Activated CD8-positive, alpha-beta memory T cell treated with anti-CD3 and anti-CD28 coated beads, Interleukin-2, amount 10 ng/mL, durations not matched to agents 7 days and 5 days (primary cell): Measurements from ENCODE around the gene HS3ST3B1. TPM values are rescaled to one million over a fixed set of nuclear protein-coding genes. Genes with fewer than 3 reads are reported as not detected.

Experiments
- ATAC-seq: fragments of 150-1000 bp; cut with Tn5 transposase; one replicate; pipeline ENCODE4 v1.10.0; 2021; ENCODE audit warnings: moderate library complexity
- CTCF ChIA-PET: fragments of 350-600 bp; sonication (Branson Sonifier 250); formaldehyde crosslinking; loops from one replicate; lab custom pipeline; 2021; ENCODE audit warnings: antibody characterized with exemption; lab: Charles Lee
- DNase-seq: peaks from one replicate; pipeline ENCODE4 v3.0.0-alpha.2; 2020
- H3K27ac Mint-ChIP-seq: one replicate; pipeline ENCODE4 v1.8.0; 2021; ENCODE audit warnings: mild to moderate bottlenecking, mixed read lengths
- H3K27me3 Mint-ChIP-seq: one replicate; pipeline ENCODE4 v1.8.0; 2021; ENCODE audit warnings: mixed read lengths
- H3K36me3 Mint-ChIP-seq: one replicate; pipeline ENCODE4 v1.8.0; 2021; ENCODE audit warnings: mild to moderate bottlenecking, mixed read lengths
- H3K4me1 Mint-ChIP-seq: one replicate; pipeline ENCODE4 v1.8.0; 2021; ENCODE audit warnings: mixed read lengths
- H3K4me3 Mint-ChIP-seq: one replicate; pipeline ENCODE4 v1.8.0; 2021; ENCODE audit warnings: mild to moderate bottlenecking, moderate library complexity, mixed read lengths
- H3K9me3 Mint-ChIP-seq: one replicate; pipeline ENCODE4 v1.8.0; 2022; ENCODE audit warnings: low read depth, mixed read lengths
- total RNA-seq, 2 experiments: library from RNA; stranded (reverse); gene quantifications; one replicate each; pipeline ENCODE4 v1.2.3, GENCODE V29; 2021

HS3ST3B1 gene
- total RNA-seq, 2 experiments from 2014 or later = 6.9 to 24.9 TPM

- Mint-ChIP-seq H3K36me3 (no peaks in the 10 kb centered on the region), H3K4me1 (peaks cover 13% of the 10 kb centered on the region), H3K4me3 (no peak overlapping the region), H3K9me3 (no peaks in the 10 kb centered on the region), H3K27me3 (peaks cover 6% of the 10 kb centered on the region), H3K27ac (no peak overlapping the region)
- DNase-seq (peak; percentile 72), ATAC-seq (peak; percentile 89)
- CTCF ChIA-PET = interaction anchor here (1.1 kb wide), 1 partner anchor 69 kb away, joined by 3 read pairs; no protein-coding TSS in a partner anchor
Observed at GRCh38 chr17:14359163-14360020, 58.5 kb downstream of the HS3ST3B1 start.

- peaks cover 6% of the 10 kb centered on the region for H3K27me3 Mint-ChIP-seq
- CTCF ChIA-PET = interaction anchor here (1.1 kb wide), 1 partner anchor 68 kb away, joined by 3 read pairs; no protein-coding TSS in a partner anchor
Observed at GRCh38 chr17:14360856-14361255, 60.0 kb downstream of the HS3ST3B1 start.

DNA sequence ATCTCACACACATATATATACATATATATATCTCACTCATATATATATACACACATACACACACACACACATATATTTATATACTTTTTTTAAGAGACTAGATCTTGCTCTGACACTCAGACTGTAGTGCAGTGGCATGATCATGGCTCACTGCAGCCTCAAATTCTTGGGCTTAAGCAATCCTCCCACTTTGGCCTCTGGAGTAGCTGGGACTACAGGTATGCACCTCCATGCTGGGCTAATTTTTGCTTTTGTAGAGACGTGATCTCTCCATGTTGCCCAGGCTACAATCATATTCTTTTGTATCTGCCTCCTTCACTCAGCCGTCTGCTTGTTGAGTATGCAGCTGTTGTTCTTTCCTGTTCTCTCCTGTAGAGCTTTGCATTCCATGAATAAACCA lies 60.6 kb downstream of the HS3ST3B1 start:
- Mint-ChIP-seq H3K4me3 (no peak overlapping the region), H3K36me3 (no peaks in the 10 kb centered on the region), H3K27me3 (peaks cover 6% of the 10 kb centered on the region), H3K9me3 (peaks cover 2% of the 10 kb centered on the region), H3K4me1 (peaks cover 13% of the 10 kb centered on the region), H3K27ac (no peak overlapping the region)
- no peak for ATAC-seq
- CTCF ChIA-PET = no interaction called here
- no peak for DNase-seq

More at GRCh38 chr17:14360856-14361255, 60.0 kb downstream of the HS3ST3B1 start:
- no peak overlapping the region for H3K27ac Mint-ChIP-seq
- no peak overlapping the region for H3K4me3 Mint-ChIP-seq
- DNase-seq (no peak), ATAC-seq (no peak)
- peaks cover 2% of the 10 kb centered on the region for H3K9me3 Mint-ChIP-seq
- H3K4me1 Mint-ChIP-seq = peaks cover 13% of the 10 kb centered on the region
- no peaks in the 10 kb centered on the region for H3K36me3 Mint-ChIP-seq

DNA sequence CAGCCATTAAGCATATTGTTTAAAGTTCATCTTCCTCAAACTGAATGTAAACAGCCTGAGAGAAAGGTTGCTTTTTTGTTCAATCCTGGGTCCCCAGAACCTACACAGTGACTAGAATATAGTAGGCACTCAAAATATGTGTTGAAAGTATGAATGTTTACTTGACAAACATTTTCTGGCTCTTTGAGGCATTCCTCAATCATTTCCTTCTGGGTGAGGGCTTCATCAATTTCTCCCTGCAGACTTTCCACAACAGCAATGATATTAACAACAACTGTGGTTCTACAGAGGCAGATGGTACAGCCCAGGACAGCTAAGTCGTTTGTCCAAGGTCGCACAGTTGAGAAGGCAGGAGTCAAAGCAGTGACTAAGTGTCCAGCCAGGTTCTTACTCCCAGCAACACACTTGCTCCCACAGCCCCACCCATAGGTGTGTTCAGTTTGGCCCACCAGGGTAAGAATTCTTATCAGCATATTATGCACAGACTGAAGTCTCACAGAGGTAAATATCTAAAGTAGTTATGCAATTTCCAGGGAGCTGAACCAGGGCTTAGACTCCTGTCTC lies 61.1 kb downstream of the HS3ST3B1 start:
- DNase-seq = no peak
- Mint-ChIP-seq H3K27me3 (peaks cover 6% of the 10 kb centered on the region), H3K36me3 (no peaks in the 10 kb centered on the region), H3K4me3 (no peak overlapping the region), H3K9me3 (peaks cover 2% of the 10 kb centered on the region), H3K27ac (no peak overlapping the region), H3K4me1 (peaks cover 13% of the 10 kb centered on the region)
- ATAC-seq = no peak
- CTCF ChIA-PET = no interaction called here

- ATAC-seq (no peak), DNase-seq (no peak)
- H3K36me3 Mint-ChIP-seq = no peaks in the 10 kb centered on the region
- no peaks in the 10 kb centered on the region for H3K4me1 Mint-ChIP-seq
- no peak overlapping the region for H3K27ac Mint-ChIP-seq
- peaks cover 4% of the 10 kb centered on the region for H3K9me3 Mint-ChIP-seq
- no peak overlapping the region for H3K4me3 Mint-ChIP-seq
- H3K27me3 Mint-ChIP-seq = peaks cover 2% of the 10 kb centered on the region
- CTCF ChIA-PET = no interaction called here
Observed at GRCh38 chr17:14366199-14366598, 65.3 kb downstream of the HS3ST3B1 start.

- H3K27ac Mint-ChIP-seq = no peak overlapping the region
- ATAC-seq = no peak
- H3K4me1 Mint-ChIP-seq = no peaks in the 10 kb centered on the region
- no peak for DNase-seq
- no peaks in the 10 kb centered on the region for H3K27me3 Mint-ChIP-seq
- no peak overlapping the region for H3K4me3 Mint-ChIP-seq
- no peaks in the 10 kb centered on the region for H3K36me3 Mint-ChIP-seq
- no peaks in the 10 kb centered on the region for H3K9me3 Mint-ChIP-seq
- CTCF ChIA-PET = no interaction called here
Observed at GRCh38 chr17:14372461-14372860, 71.6 kb downstream of the HS3ST3B1 start.

DNA sequence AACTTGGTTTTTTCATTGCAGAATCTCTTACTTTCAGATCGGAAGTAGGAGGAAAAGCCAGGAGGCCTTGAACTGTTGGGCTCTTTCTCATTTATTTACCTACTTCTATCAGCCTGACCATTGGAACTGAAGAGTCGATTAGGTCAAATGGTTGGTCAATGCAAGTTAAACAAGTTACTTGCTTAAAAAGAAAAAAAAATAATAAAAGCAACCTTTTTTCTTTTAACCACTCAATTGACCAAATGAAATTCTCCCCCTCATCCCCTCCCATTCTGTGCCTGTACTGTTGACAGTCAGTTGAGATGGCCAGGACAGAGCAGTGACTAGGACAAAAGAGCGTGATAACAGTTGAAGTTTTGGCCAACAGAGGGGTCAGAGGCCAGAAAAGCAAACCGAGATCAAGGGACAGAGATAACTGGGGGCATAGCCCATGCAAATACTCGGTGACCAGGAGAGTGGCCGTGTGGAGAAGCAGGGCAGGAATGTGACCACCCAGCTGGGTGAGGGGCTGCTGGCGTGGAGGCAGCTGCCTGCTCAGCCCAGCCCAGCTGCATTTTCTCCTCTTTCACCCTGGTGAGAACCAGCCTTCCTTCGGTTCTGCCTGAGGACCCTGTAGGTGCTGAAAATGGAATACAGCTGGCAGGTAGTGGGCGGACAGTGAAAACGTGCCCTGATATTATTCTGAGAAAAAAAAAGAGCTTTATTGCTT lies 72.2 kb downstream of the HS3ST3B1 start:
- H3K27ac Mint-ChIP-seq = no peak overlapping the region

GRCh38 chr17:14373614-14374259 lies 72.9 kb downstream of the HS3ST3B1 start:
- Mint-ChIP-seq H3K27me3 (no peaks in the 10 kb centered on the region), H3K36me3 (no peaks in the 10 kb centered on the region), H3K4me3 (no peak overlapping the region), H3K4me1 (no peaks in the 10 kb centered on the region), H3K9me3 (no peaks in the 10 kb centered on the region), H3K27ac (no peak overlapping the region)
- DNase-seq (no peak), ATAC-seq (no peak)
- CTCF ChIA-PET = interaction anchor here (1.4 kb wide), 1 partner anchor 64 kb away, joined by 3 read pairs; no protein-coding TSS in a partner anchor

More for the DNA sequence above, 72.2 kb downstream of the HS3ST3B1 start:
- no peak for DNase-seq
- Mint-ChIP-seq H3K27me3 (no peaks in the 10 kb centered on the region), H3K9me3 (no peaks in the 10 kb centered on the region), H3K4me1 (no peaks in the 10 kb centered on the region), H3K36me3 (no peaks in the 10 kb centered on the region), H3K4me3 (no peak overlapping the region)
- ATAC-seq = no peak
- CTCF ChIA-PET = interaction anchor here (1.4 kb wide), 1 partner anchor 64 kb away, joined by 3 read pairs; no protein-coding TSS in a partner anchor

GRCh38 chr17:14374268-14374667 lies 73.4 kb downstream of the HS3ST3B1 start:
- Mint-ChIP-seq H3K4me3 (no peak overlapping the region), H3K9me3 (no peaks in the 10 kb centered on the region), H3K4me1 (no peaks in the 10 kb centered on the region), H3K27ac (no peak overlapping the region), H3K36me3 (no peaks in the 10 kb centered on the region), H3K27me3 (no peaks in the 10 kb centered on the region)
- DNase-seq (no peak), ATAC-seq (no peak)
- CTCF ChIA-PET = interaction anchor here (1.0 to 1.4 kb wide), 2 partner anchors 32 to 65 kb away, joined by 3 to 4 read pairs; no protein-coding TSS in a partner anchor

DNA sequence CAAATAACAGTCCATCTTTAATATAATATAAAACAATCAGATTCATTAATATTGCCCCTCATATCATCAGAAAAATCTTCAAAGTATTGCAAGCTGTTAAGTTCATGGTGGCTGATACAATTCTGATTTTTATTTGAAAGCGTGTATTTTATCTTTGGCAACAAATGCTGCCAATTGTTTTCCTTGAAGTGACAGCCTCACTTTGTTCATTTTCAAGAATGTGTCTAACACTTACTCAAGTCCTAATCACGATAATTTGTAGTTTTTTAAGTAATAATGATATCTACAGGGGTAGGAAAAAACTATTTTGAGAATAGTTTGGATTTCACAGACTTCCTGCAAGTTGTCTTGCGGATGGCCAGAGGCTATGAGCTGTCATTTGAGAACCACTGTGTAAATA lies 75.8 kb downstream of the HS3ST3B1 start:
- H3K36me3 Mint-ChIP-seq = no peaks in the 10 kb centered on the region
- no peak for ATAC-seq
- H3K4me1 Mint-ChIP-seq = no peaks in the 10 kb centered on the region
- no peaks in the 10 kb centered on the region for H3K27me3 Mint-ChIP-seq
- DNase-seq = no peak
- H3K27ac Mint-ChIP-seq = no peak overlapping the region
- no peaks in the 10 kb centered on the region for H3K9me3 Mint-ChIP-seq
- CTCF ChIA-PET = no interaction called here
- no peak overlapping the region for H3K4me3 Mint-ChIP-seq

GRCh38 chr17:14381606-14382005 lies 80.7 kb downstream of the HS3ST3B1 start:
- ATAC-seq (no peak), DNase-seq (no peak)
- Mint-ChIP-seq H3K27ac (no peak overlapping the region), H3K4me3 (no peak overlapping the region), H3K36me3 (no peaks in the 10 kb centered on the region), H3K4me1 (no peaks in the 10 kb centered on the region), H3K27me3 (no peaks in the 10 kb centered on the region), H3K9me3 (no peaks in the 10 kb centered on the region)
- CTCF ChIA-PET = no interaction called here

DNA sequence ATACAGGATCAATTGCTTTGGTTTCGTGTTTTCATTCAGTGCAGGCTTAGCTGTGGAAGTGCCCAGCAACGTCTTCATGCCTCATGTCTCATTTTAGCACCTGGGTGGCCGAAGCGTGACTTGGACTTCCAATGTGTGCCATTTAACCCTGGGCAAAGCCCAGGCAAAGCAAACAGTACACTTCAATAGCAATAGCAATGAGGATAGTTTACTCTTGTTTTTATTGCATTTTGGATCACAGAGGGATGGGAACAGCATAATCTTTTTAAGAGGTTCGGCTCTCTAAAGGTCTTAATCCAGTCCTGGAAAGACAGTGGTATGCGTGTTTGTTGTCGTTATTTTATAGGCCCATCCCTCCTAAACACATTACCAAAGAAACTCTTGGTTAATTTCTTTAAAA lies 86.2 kb downstream of the HS3ST3B1 start:
- no peak overlapping the region for H3K4me3 Mint-ChIP-seq
- ATAC-seq (no peak), DNase-seq (no peak)
- no peaks in the 10 kb centered on the region for H3K36me3 Mint-ChIP-seq
- CTCF ChIA-PET = no interaction called here
- H3K27me3 Mint-ChIP-seq = no peaks in the 10 kb centered on the region
- H3K27ac Mint-ChIP-seq = no peak overlapping the region
- H3K4me1 Mint-ChIP-seq = no peaks in the 10 kb centered on the region
- H3K9me3 Mint-ChIP-seq = peaks cover 6% of the 10 kb centered on the region

DNA sequence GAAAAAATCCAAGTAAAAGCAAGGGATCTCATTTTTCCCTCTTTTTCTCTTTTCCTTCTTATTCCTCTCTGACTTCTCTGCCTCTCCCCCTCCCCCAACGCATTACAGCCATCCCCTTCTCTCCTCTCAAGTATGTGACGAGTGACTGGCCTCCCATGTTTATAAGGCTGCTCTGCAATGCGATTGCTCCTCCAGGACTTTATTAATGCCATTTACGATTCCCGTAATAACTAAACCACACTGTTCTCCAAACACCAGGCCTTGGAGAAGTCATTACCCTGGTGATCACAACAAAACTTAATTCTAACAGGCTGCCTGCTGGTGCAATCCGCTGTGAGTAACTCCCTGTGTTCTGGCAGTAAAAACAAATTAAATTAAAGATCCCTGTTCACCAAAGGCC lies 88.8 kb downstream of the HS3ST3B1 start:
- CTCF ChIA-PET = no interaction called here

More for the DNA sequence above, 88.8 kb downstream of the HS3ST3B1 start:
- Mint-ChIP-seq H3K9me3 (peaks cover 6% of the 10 kb centered on the region), H3K36me3 (no peaks in the 10 kb centered on the region), H3K27me3 (no peaks in the 10 kb centered on the region), H3K27ac (no peak overlapping the region), H3K4me3 (no peak overlapping the region), H3K4me1 (no peaks in the 10 kb centered on the region)
- DNase-seq (no peak), ATAC-seq (no peak)
